ENCODE data around the gene NFKBIZ.

DNA sequence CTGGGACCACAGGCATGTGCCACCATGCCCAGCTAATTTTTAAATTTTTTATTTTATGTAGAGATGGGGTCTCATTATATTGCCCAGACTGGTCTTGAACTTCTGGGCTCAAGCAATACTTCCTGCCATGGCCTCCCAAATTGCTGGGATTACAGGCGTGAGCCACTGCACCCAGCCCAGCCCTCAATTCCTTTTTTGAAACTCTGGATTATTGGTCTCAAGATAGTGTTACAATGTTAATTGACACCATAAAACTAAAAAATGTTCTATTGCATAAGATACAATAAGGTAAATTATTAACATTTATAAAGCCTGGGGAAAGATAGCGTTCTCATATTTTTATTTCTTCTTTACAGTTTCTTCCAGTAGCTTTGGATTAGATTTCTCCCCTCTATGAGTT lies 3.9 kb upstream of the NFKBIZ start:
- TF ChIP-seq, protein P1, sequence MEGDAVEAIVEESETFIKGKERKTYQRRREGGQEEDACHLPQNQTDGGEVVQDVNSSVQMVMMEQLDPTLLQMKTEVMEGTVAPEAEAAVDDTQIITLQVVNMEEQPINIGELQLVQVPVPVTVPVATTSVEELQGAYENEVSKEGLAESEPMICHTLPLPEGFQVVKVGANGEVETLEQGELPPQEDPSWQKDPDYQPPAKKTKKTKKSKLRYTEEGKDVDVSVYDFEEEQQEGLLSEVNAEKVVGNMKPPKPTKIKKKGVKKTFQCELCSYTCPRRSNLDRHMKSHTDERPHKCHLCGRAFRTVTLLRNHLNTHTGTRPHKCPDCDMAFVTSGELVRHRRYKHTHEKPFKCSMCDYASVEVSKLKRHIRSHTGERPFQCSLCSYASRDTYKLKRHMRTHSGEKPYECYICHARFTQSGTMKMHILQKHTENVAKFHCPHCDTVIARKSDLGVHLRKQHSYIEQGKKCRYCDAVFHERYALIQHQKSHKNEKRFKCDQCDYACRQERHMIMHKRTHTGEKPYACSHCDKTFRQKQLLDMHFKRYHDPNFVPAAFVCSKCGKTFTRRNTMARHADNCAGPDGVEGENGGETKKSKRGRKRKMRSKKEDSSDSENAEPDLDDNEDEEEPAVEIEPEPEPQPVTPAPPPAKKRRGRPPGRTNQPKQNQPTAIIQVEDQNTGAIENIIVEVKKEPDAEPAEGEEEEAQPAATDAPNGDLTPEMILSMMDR (IDR thresholded peaks at IDR 0.05): no peak
- TF ChIP-seq POLR2AphosphoS5 (IDR thresholded peaks at IDR 0.05) (no peak), POLR2A (IDR thresholded peaks at IDR 0.05) (no peak)

Measured in prostate gland (tissue), 2 donors.